ENCODE data around the gene IKZF3.

IKZF3 gene

DNA sequence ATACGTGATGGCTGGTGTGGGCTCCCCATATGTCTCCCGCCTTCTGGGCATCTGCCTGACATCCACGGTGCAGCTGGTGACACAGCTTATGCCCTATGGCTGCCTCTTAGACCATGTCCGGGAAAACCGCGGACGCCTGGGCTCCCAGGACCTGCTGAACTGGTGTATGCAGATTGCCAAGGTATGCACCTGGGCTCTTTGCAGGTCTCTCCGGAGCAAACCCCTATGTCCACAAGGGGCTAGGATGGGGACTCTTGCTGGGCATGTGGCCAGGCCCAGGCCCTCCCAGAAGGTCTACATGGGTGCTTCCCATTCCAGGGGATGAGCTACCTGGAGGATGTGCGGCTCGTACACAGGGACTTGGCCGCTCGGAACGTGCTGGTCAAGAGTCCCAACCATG is 139.4 kb downstream of the IKZF3 start:
- TF ChIP-seq, protein P1, sequence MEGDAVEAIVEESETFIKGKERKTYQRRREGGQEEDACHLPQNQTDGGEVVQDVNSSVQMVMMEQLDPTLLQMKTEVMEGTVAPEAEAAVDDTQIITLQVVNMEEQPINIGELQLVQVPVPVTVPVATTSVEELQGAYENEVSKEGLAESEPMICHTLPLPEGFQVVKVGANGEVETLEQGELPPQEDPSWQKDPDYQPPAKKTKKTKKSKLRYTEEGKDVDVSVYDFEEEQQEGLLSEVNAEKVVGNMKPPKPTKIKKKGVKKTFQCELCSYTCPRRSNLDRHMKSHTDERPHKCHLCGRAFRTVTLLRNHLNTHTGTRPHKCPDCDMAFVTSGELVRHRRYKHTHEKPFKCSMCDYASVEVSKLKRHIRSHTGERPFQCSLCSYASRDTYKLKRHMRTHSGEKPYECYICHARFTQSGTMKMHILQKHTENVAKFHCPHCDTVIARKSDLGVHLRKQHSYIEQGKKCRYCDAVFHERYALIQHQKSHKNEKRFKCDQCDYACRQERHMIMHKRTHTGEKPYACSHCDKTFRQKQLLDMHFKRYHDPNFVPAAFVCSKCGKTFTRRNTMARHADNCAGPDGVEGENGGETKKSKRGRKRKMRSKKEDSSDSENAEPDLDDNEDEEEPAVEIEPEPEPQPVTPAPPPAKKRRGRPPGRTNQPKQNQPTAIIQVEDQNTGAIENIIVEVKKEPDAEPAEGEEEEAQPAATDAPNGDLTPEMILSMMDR (IDR thresholded peaks at IDR 0.05; ENCODE audit: low read depth, low read length, missing control alignments) = no peak
- no peak for DNase-seq (ENCODE audit: extremely low read depth, low read depth)
- no peak overlapping the region for H3K4me3 ChIP-seq (replicated peaks; ENCODE audit: low read depth, low read length)

DNA sequence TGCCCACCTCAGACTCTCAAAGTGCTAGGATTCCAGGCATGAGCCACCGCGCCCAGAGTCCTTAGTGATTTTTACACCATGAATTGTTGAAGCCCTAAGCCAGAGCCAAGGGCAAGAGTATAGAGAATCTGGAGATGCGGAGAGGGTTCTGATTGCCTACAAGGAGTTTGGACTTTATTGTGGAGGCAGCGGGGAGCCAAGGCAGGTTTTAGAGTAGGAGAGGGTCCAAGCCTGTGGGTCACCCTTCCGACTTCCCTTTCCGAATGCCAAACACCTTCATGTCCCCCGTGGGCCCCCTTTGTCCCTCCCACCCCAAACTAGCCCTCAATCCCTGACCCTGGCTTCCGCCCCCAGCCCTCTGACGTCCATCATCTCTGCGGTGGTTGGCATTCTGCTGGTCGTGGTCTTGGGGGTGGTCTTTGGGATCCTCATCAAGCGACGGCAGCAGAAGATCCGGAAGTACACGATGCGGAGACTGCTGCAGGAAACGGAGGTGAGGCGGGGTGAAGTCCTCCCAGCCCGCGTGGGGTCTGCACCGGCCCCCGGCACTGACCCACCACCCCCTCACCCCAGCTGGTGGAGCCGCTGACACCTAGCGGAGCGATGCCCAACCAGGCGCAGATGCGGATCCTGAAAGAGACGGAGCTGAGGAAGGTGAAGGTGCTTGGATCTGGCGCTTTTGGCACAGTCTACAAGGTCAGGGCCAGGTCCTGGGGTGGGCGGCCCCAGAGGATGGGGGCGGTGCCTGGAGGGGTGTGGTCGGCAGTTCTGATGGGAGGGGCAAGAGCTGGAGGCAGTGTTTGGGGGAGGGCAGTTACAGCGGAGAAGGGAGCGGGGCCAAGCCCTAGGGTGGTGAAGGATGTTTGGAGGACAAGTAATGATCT is 140.9 kb downstream of the IKZF3 start:
- DNase-seq (ENCODE audit: extremely low read depth, low read depth) = no peak
- TF ChIP-seq, protein P1 (IDR thresholded peaks at IDR 0.05; ENCODE audit: low read depth, low read length, missing control alignments) = no peak
- no peak overlapping the region for H3K4me3 ChIP-seq (replicated peaks; ENCODE audit: low read depth, low read length)

DNA sequence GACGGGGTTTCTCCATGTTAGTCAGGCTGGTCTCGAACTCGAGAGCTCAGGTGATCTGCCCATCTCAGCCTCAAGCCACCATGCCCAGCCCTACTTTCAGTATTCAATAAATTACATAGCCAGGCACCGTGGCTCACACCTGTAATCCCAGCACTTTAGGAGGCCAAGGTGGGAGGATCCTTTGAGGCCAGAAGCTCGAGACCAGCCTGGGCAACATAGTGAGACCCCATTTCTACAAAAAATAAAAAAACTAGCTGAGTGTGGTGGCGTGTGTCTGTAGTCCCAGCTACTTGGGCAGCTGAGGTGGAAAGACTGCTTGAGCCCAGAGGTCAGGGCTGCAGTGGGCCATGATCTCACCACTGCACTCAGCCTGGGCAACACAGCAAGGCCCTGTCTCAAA is 142.0 kb downstream of the IKZF3 start:
- H3K4me3 ChIP-seq (replicated peaks; ENCODE audit: low read depth, low read length) = no peak overlapping the region
- TF ChIP-seq, protein P1 (IDR thresholded peaks at IDR 0.05; ENCODE audit: low read depth, low read length, missing control alignments) = no peak
- DNase-seq (ENCODE audit: extremely low read depth, low read depth) = no peak

DNA sequence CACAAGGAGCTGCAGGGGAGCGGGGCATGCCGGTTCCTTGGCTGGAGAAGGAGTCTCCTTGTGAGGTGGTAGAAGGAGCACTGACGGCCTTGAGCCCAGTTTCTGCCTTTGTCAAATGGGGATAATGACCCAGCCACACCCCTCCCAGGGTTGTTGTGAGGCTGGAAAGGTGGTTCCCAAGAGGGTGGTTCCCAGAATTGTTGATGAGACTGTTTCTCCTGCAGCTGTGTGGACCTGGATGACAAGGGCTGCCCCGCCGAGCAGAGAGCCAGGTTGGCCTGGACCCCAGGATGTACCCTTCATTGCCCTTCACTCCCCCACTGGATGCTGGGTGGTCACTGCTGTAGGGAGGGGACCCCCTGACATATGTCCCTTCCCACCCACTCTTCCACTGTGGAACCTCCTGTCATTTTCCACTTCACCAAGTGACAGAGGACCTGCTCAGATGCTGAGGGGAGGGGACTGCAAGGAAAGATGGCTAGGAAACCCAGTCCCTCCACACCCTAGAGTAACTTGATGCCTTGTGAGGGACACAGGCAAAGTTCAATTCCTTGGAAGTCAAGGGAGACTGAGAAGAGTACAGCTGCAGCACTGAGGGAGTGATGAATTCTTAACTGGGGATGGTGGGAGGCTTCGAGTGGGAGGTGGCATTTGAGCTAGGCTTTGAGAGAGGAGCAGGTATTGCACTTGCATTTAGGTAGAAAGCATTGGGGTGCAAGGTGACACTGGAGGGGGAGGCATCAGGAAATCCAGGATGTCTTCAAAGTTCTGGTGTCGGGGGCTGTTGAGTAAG is 144.4 kb downstream of the IKZF3 start:
- TF ChIP-seq, protein P1 (IDR thresholded peaks at IDR 0.05; ENCODE audit: low read depth, low read length, missing control alignments) = no peak
- H3K4me3 ChIP-seq (replicated peaks; ENCODE audit: low read depth, low read length) = no peak overlapping the region
- no peak for DNase-seq (ENCODE audit: extremely low read depth, low read depth)

DNA sequence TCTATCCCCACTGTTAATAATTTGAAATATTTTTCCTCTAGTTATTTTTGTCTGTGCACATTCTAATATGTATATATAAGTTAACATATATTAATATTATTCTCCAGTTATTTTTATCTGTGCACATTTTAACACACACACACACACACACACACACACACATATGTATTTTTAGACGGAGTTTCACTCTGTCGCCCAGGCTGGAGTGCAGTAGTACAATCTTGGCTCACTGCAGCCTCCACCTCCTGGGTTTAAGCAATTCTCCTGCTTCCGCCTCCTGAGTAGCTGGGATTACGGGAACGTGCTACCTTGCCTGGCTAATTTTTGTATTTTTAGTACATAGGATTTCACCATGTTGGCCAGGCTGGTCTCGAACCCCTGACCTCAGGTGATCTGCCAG is 146.5 kb downstream of the IKZF3 start:
- TF ChIP-seq, protein P1 (IDR thresholded peaks at IDR 0.05; ENCODE audit: low read depth, low read length, missing control alignments) = no peak
- no peak for DNase-seq (ENCODE audit: extremely low read depth, low read depth)
- H3K4me3 ChIP-seq (replicated peaks; ENCODE audit: low read depth, low read length) = no peak overlapping the region

DNA sequence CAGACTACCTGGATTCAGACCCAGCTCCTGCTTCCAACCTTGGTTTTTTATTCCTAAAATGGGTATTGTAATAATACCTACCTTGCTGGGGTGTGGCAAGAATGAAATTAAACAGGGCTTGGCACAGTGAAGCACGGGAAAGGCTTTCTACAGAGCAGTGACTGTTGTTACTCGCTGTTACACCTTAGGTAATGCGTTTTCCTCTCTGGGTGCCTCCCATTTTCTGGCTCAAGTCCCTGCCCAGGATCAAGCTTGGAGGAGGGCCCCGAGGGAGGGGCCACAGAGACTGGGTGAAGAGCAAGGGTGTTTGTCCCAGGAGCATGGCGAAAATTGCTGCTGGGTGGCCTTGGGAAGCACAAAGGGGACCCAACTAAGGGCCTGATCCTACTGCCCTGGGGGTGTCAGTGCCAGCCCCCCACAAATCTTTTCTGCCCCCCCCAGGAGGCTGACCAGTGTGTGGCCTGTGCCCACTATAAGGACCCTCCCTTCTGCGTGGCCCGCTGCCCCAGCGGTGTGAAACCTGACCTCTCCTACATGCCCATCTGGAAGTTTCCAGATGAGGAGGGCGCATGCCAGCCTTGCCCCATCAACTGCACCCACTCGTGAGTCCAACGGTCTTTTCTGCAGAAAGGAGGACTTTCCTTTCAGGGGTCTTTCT is 147.1 kb downstream of the IKZF3 start:
- TF ChIP-seq, protein P1 (IDR thresholded peaks at IDR 0.05; ENCODE audit: low read depth, low read length, missing control alignments) = no peak
- no peak for DNase-seq (ENCODE audit: extremely low read depth, low read depth)
- H3K4me3 ChIP-seq (replicated peaks; ENCODE audit: low read depth, low read length) = no peak overlapping the region

Data from HFF-Myc (cell line).